HepG2 (cell line): ENCODE data around the gene LIN28B. TPM values are rescaled to one million over a fixed set of nuclear protein-coding genes. Genes with fewer than 3 reads are reported as not detected.

Experiments used
- ATAC-seq: fragments of 200-7000 bp; cut with Tn5 transposase; 3 replicates; pipeline ENCODE4 v1.9.1; 2020; ENCODE audit warnings: mild to moderate bottlenecking, moderate library complexity
- BruUV-seq: library from RNA; stranded (reverse); fragments of 400-500 nt; replicated peaks from 2 replicates; lab custom pipeline; 2021; lab: Mats Ljungman, UMichigan
- CTCF ChIA-PET: fragments of 300-600 bp; formaldehyde crosslinking; extraction: SDS; loops from one replicate; lab custom pipeline; 2021; ENCODE audit warnings: low total read pairs, inconsistent platforms, low intra/inter-chr PET ratio; lab: Yijun Ruan, JAX
- POLR2A ChIA-PET: fragments of 350-600 bp; sonication (Branson Sonifier 250); formaldehyde crosslinking; loops from one replicate; lab custom pipeline; 2020; ENCODE audit warnings: antibody characterized with exemption, inconsistent platforms; lab: Yijun Ruan, JAX
- DNase-seq: peaks from one replicate; pipeline ENCODE4 v3.0.0-alpha.2; 2015; ENCODE audit warnings: low spot score
- FAIRE-seq: peaks from 3 replicates; lab custom pipeline; 2011; peaks lifted over from hg19 to GRCh38; lab: Jason Lieb, UNC
- H2AFZ ChIP-seq: one replicate; pipeline ENCODE4 v1.6.1; 2011; ENCODE audit warnings: low read length, inconsistent platforms
- H3K27ac ChIP-seq: fragments of 300-600 bp; 3 replicates; pipeline ENCODE4 v1.8.0; 2011; ENCODE audit warnings: mixed run types, mild to moderate bottlenecking, mixed read lengths, low read length, inconsistent platforms; ENCODE audit not compliant: insufficient read depth; ENCODE audit errors: extremely low read length
- H3K27me3 ChIP-seq, 2 experiments: fragments of 200-600 bp in 1 of 2; 2 replicates in 1 of 2; 3 replicates in 1 of 2; pipeline versions ENCODE4 v1.6.0 to v1.8.0; 2011; ENCODE audit warnings: low read length in 2 of 2, mild to moderate bottlenecking in 2 of 2, moderate library complexity in 2 of 2, inconsistent platforms in 1 of 2; ENCODE audit not compliant: insufficient read depth in 2 of 2, control insufficient read depth in 1 of 2
- H3K36me3 ChIP-seq, 2 experiments: fragments of 200-600 bp in 1 of 2; replicated peaks in 1 of 2; 2 replicates in 1 of 2; 3 replicates in 1 of 2; pipeline versions ENCODE4 v1.5.1 to v1.8.0; 2011; ENCODE audit warnings: low read length in 2 of 2, inconsistent platforms in 1 of 2; ENCODE audit not compliant: insufficient read depth in 2 of 2, control insufficient read depth in 1 of 2
- H3K4me1 ChIP-seq: 2 replicates; pipeline ENCODE4 v1.5.1; 2012; ENCODE audit warnings: low read length, inconsistent platforms; ENCODE audit not compliant: insufficient read depth
- H3K4me2 ChIP-seq: 2 replicates; pipeline ENCODE4 v1.6.0; 2011; ENCODE audit warnings: low read depth, low read length, inconsistent platforms
- H3K4me3 ChIP-seq, 3 experiments: fragments of 200-600 bp in 1 of 3; sonication (generic), shearing (Covaris generic) in 1 of 3; replicated peaks in 1 of 3; 2 replicates each; pipeline ENCODE4 v1.5.1; 2011 to 2016; ENCODE audit warnings: low read length in 3 of 3, inconsistent platforms in 2 of 3, low read depth in 2 of 3, mild to moderate bottlenecking in 2 of 3, control low read depth in 1 of 3, mixed read lengths in 1 of 3; ENCODE audit not compliant: insufficient read depth in 1 of 3
- H3K79me2 ChIP-seq: one replicate; pipeline ENCODE4 v1.6.1; 2011; ENCODE audit warnings: low read length, inconsistent platforms; ENCODE audit not compliant: insufficient read depth
- H3K9ac ChIP-seq: 2 replicates; pipeline ENCODE4 v1.6.0; 2011; ENCODE audit warnings: mild to moderate bottlenecking, low read depth, low read length, inconsistent platforms; ENCODE audit not compliant: insufficient read depth
- H3K9me3 ChIP-seq: 2 replicates; pipeline ENCODE4 v1.5.1; 2012; ENCODE audit warnings: mild to moderate bottlenecking, low read length
- H4K20me1 ChIP-seq: 2 replicates; pipeline ENCODE4 v1.6.0; 2011; ENCODE audit warnings: inconsistent platforms, mild to moderate bottlenecking, low read length, moderate library complexity; ENCODE audit not compliant: insufficient read depth
- AGO1 ChIP-seq: fragments of 200-400 bp; formaldehyde crosslinking; IDR thresholded peaks from 2 replicates; pipeline ENCODE4 v1.6.1; 2017; ENCODE audit warnings: mild to moderate bottlenecking, low read depth, low read length, moderate library complexity; ENCODE audit not compliant: poor library complexity, severe bottlenecking
- ATF7-NPFF ChIP-seq: sonication (generic); formaldehyde crosslinking; IDR thresholded peaks from 2 replicates; pipeline ENCODE4 v1.8.1; 2023; ENCODE audit warnings: mild to moderate bottlenecking, low read depth, missing genetic modification reagents, moderate library complexity
- CAMTA2 ChIP-seq: sonication (generic); formaldehyde crosslinking; IDR thresholded peaks from 2 replicates; pipeline ENCODE4 v1.4.0; 2020; ENCODE audit warnings: mild to moderate bottlenecking, missing genetic modification reagents, borderline replicate concordance
- ERF ChIP-seq: IDR thresholded peaks from 2 replicates; pipeline ENCODE4 v1.6.1; 2018; ENCODE audit warnings: missing biosample characterization, missing genetic modification reagents
- PRDM10 ChIP-seq: sonication (generic); formaldehyde crosslinking; IDR thresholded peaks from 2 replicates; pipeline ENCODE4 v1.4.0; 2020; ENCODE audit warnings: low read depth, missing genetic modification reagents
- SIN3B ChIP-seq: fragments of 150-350 bp; IDR thresholded peaks from 2 replicates; pipeline ENCODE4 v1.6.1; 2014; ENCODE audit warnings: low read length
- TBL1XR1 ChIP-seq: fragments of 150-350 bp; IDR thresholded peaks from 2 replicates; pipeline ENCODE4 v1.6.1; 2014; ENCODE audit warnings: borderline replicate concordance, low read length; ENCODE audit not compliant: partially characterized antibody
- ZBTB44 ChIP-seq: sonication (generic); formaldehyde crosslinking; IDR thresholded peaks from 2 replicates; pipeline ENCODE4 v1.4.0; 2020; ENCODE audit warnings: missing genetic modification reagents
- ZFP41 ChIP-seq: sonication (generic); formaldehyde crosslinking; IDR thresholded peaks from 2 replicates; pipeline ENCODE4 v1.4.0; 2020; ENCODE audit warnings: mild to moderate bottlenecking, missing genetic modification reagents, borderline replicate concordance
- ZNF10 ChIP-seq: sonication (generic); formaldehyde crosslinking; IDR thresholded peaks from 2 replicates; pipeline ENCODE4 v1.4.0; 2020; ENCODE audit warnings: mild to moderate bottlenecking, low read depth, missing genetic modification reagents, borderline replicate concordance
- ZNF558 ChIP-seq: sonication (generic); formaldehyde crosslinking; IDR thresholded peaks from 2 replicates; pipeline ENCODE4 v1.9.0; 2022; ENCODE audit warnings: mild to moderate bottlenecking, missing genetic modification reagents, borderline replicate concordance
- ZNF691 ChIP-seq: sonication (generic); formaldehyde crosslinking; IDR thresholded peaks from 2 replicates; pipeline ENCODE4 v1.4.0; 2020; ENCODE audit warnings: missing genetic modification reagents, low read depth, mild to moderate bottlenecking, borderline replicate concordance
- ZXDC ChIP-seq: sonication (generic); formaldehyde crosslinking; IDR thresholded peaks from 2 replicates; pipeline ENCODE4 v1.5.0; 2020; ENCODE audit warnings: mild to moderate bottlenecking, missing genetic modification reagents
- WGBS: methylation state at CpG from one replicate; pipeline ENCODE4 v1.1.6; 2017; ENCODE audit warnings: low lambda C conversion rate; 5-methylcytosine and 5-hydroxymethylcytosine counted together
- in situ Hi-C: cut with HindIII; loops from 2 replicates; pipeline ENCODE4 v1.10.0; 2017; ENCODE audit warnings: low pct_unique_long_range_greater_than_20kb; ENCODE audit not compliant: extremely low pct_ligation_motif_present
- intact Hi-C: fragments of 100-400 bp; cut with micrococcal nuclease; formaldehyde crosslinking; loops from one replicate; pipeline ENCODE4 v1.10.0; 2022; ENCODE audit not compliant: unreplicated experiment
- polyA plus RNA-seq, 8 experiments: library from polyadenylated mRNA; depleted of rRNA in 3 of 8; stranded (reverse) in 7 of 8; unstranded in 1 of 8; fragments of >200 nt; fragmentation: Illumina TruSeq in 4 of 8; extraction: Trizol in 4 of 8; gene quantifications; 2 replicates each; pipeline versions ENCODE4 v1.2.1 to v1.2.3, GENCODE V29; 2011 to 2016; ENCODE audit warnings: low read depth in 4 of 8, missing spikeins in 1 of 8, mixed read lengths in 1 of 8; ENCODE audit not compliant: insufficient read depth in 1 of 8
- total RNA-seq, 5 experiments: library from RNA; depleted of rRNA; stranded (reverse); fragments of >200 nt; fragmentation: Illumina TruSeq; extraction: Trizol; gene quantifications; 2 replicates each; pipeline ENCODE4 v1.2.3, GENCODE V29; 2016; ENCODE audit warnings: low read depth in 1 of 5

LIN28B gene
- total and polyA plus RNA-seq, 2 of the 13 experiments (the other 11 are each of a cell fraction or from before 2014, with no cell fraction given): 14.5 to 56.8 TPM

- CTCF ChIA-PET: no interaction called here
- intact Hi-C loops: no loop called here
- no peak for TF ChIP-seq ZNF558
- no peak for TF ChIP-seq ZBTB44 (CRISPR knock-in tag)
- no peak for TF ChIP-seq ZNF10 (CRISPR knock-in tag)
- TF ChIP-seq SIN3B: no peak
- TF ChIP-seq PRDM10: no peak
- TF ChIP-seq ZNF691: no peak
- TF ChIP-seq ZXDC (CRISPR knock-in tag): no peak
- TF ChIP-seq ATF7-NPFF (CRISPR knock-in tag): no peak
- TF ChIP-seq AGO1: no peak
- no peak for TF ChIP-seq ERF (CRISPR knock-in tag)
- no peak for TF ChIP-seq ZFP41 (CRISPR knock-in tag)
- no peak for TF ChIP-seq TBL1XR1
- no peak for TF ChIP-seq CAMTA2 (CRISPR knock-in tag)
These were observed 99.7 kb downstream of the LIN28B start for GRCh38 chr6:105056646-105057045.

More at GRCh38 chr6:105056646-105057045, 99.7 kb downstream of the LIN28B start:
- peaks cover 0 to 4% of the 10 kb centered on the region in 2 experiments; a peak in 1 of 5 replicates for H3K36me3 ChIP-seq
- no peak overlapping the region for H3K4me2 ChIP-seq
- H2AFZ ChIP-seq: no peak overlapping the region
- no peaks in the 10 kb centered on the region for H3K9me3 ChIP-seq
- peaks cover 21% of the 10 kb centered on the region for H3K79me2 ChIP-seq
- no peak for DNase-seq
- no peak overlapping the region for H3K9ac ChIP-seq
- in situ Hi-C loops: no loop called here
- H3K4me3 ChIP-seq: no peak overlapping the region
- peaks cover 9% of the 10 kb centered on the region for H3K4me1 ChIP-seq
- no peak for ATAC-seq
- POLR2A ChIA-PET: no interaction called here
- no peak for FAIRE-seq
- H3K27ac ChIP-seq: no peak overlapping the region
- H3K27me3 ChIP-seq: no peaks in the 10 kb centered on the region
- H4K20me1 ChIP-seq: no peaks in the 10 kb centered on the region; the same call in 1 of the 2 replicates
- 87% methylated on average over 3 of the region's 3 CpGs for WGBS
- no TSS peak for BruUV-seq
